Cardiac fibroblast (primary cell): Measurements from ENCODE around the gene HOXD12.

Experiments
- DNase-seq, 2 donors: peaks; one replicate each; pipeline versions ENCODE4 v3.0.0 to v3.0.0-alpha.2; 2010; ENCODE audit warnings: low read depth in 2 of 2
- H3K4me3 ChIP-seq, 2 donors: replicated peaks in 1 of 2; 1 replicate in 1 of 2; 2 replicates in 1 of 2; pipeline ENCODE4 v1.5.1; 2011; ENCODE audit warnings: low read depth in 2 of 2, low read length in 2 of 2, mild to moderate bottlenecking in 2 of 2, moderate library complexity in 1 of 2
- CTCF ChIP-seq: IDR thresholded peaks from one replicate; pipeline ENCODE4 v1.5.1; 2011; ENCODE audit warnings: low read depth, mild to moderate bottlenecking, low read length, inconsistent platforms

The HOXD12 gene

GRCh38 chr2:176076796-176077195 is 22.8 kb upstream of the HOXD12 start:
- DNase-seq = no peak
- no peak overlapping the region for H3K4me3 ChIP-seq
- no peak for TF ChIP-seq CTCF

GRCh38 chr2:176078541-176079284 is 20.9 kb upstream of the HOXD12 start:
- TF ChIP-seq CTCF = no peak
- no peak for DNase-seq
- H3K4me3 ChIP-seq = no peak overlapping the region

GRCh38 chr2:176079285-176079830 is 20.2 kb upstream of the HOXD12 start:
- no peak overlapping the region for H3K4me3 ChIP-seq
- TF ChIP-seq CTCF = no peak
- no peak for DNase-seq

GRCh38 chr2:176079831-176080539 is 19.6 kb upstream of the HOXD12 start:
- H3K4me3 ChIP-seq = no peak overlapping the region
- peak; percentile 23 to 27 for DNase-seq
- TF ChIP-seq CTCF = no peak

GRCh38 chr2:176080540-176081375 is 18.8 kb upstream of the HOXD12 start:
- DNase-seq = no peak
- no peak overlapping the region for H3K4me3 ChIP-seq
- no peak for TF ChIP-seq CTCF

- no peak for TF ChIP-seq CTCF
- no peak for DNase-seq
- H3K4me3 ChIP-seq = no peak overlapping the region
Measured at GRCh38 chr2:176081376-176081836, 18.2 kb upstream of the HOXD12 start.
